IPS-NIHi11 (cell line): ENCODE results near the gene FAM170B.

Experiments
- DNase-seq: peaks from one replicate; pipeline ENCODE4 v3.0.0; 2012; ENCODE audit warnings: mixed read lengths, low spot score

FAM170B gene

GRCh38 chr10:49152037-49152436, 18.2 kb upstream of the FAM170B start:
- DNase-seq = no peak

GRCh38 chr10:49151481-49151880, 17.7 kb upstream of the FAM170B start:
- DNase-seq = no peak

- no peak for DNase-seq
Measured at GRCh38 chr10:49151025-49151445, 17.2 kb upstream of the FAM170B start.

GRCh38 chr10:49150426-49150825, 16.6 kb upstream of the FAM170B start:
- no peak for DNase-seq

GRCh38 chr10:49149881-49150280, 16.1 kb upstream of the FAM170B start:
- DNase-seq = no peak

- DNase-seq = no peak
Measured at GRCh38 chr10:49144058-49144720, 10.4 kb upstream of the FAM170B start.

GRCh38 chr10:49143249-49143648, 9.4 kb upstream of the FAM170B start:
- DNase-seq = peak; percentile 47

- no peak for DNase-seq
Measured at GRCh38 chr10:49141541-49142332, 7.9 kb upstream of the FAM170B start.

- DNase-seq = no peak
Measured at GRCh38 chr10:49140304-49141177, 6.7 kb upstream of the FAM170B start.

- no peak for DNase-seq
Measured at GRCh38 chr10:49139846-49140195, 6.0 kb upstream of the FAM170B start.

- no peak for DNase-seq
Measured at GRCh38 chr10:49139028-49139845, 5.4 kb upstream of the FAM170B start.

- DNase-seq = no peak
Measured at GRCh38 chr10:49138361-49138891, 4.6 kb upstream of the FAM170B start.

GRCh38 chr10:49136525-49136924, 2.7 kb upstream of the FAM170B start:
- DNase-seq = no peak

- no peak for DNase-seq
Measured at GRCh38 chr10:49135575-49136313, 1.9 kb upstream of the FAM170B start.

- no peak for DNase-seq
Measured at GRCh38 chr10:49134327-49134726, 506 bp upstream of the FAM170B start.

GRCh38 chr10:49132362-49132737, 1.5 kb downstream of the FAM170B start:
- no peak for DNase-seq

GRCh38 chr10:49131507-49132361, 2.1 kb downstream of the FAM170B start:
- no peak for DNase-seq

- no peak for DNase-seq
Measured at GRCh38 chr10:49129376-49129775, 4.4 kb downstream of the FAM170B start.

GRCh38 chr10:49128854-49129253, 5.0 kb downstream of the FAM170B start:
- DNase-seq = no peak
